A673 (cell line): ENCODE data around the gene SNCAIP. TPM values are rescaled to one million over a fixed set of nuclear protein-coding genes. Genes with fewer than 3 reads are reported as not detected.

ENCODE experiments used
- BruUV-seq: library from RNA; stranded (reverse); fragments of 400-500 nt; replicated peaks from 2 replicates; lab custom pipeline; 2021; lab: Mats Ljungman, UMichigan
- CTCF ChIA-PET: fragments of 300-600 bp; sonication (Branson Sonifier 250); formaldehyde crosslinking; loops from one replicate; lab custom pipeline; 2022; ENCODE audit warnings: antibody characterized with exemption; lab: Charles Lee
- POLR2A ChIA-PET: fragments of 300-600 bp; sonication (Branson Sonifier 250); formaldehyde crosslinking; loops from one replicate; lab custom pipeline; 2022; ENCODE audit warnings: antibody characterized with exemption; ENCODE audit not compliant: low non-redundant PET; lab: Charles Lee
- DNase-seq: peaks from one replicate; pipeline ENCODE4 v3.0.0-alpha.2; 2015; ENCODE audit warnings: low spot score
- H3K27ac ChIP-seq: fragments of 200-600 bp; sonication (generic); 2 replicates; pipeline ENCODE4 v1.5.1; 2016; ENCODE audit warnings: mixed run types, low read depth, mild to moderate bottlenecking, mixed read lengths, antibody characterized with exemption, low read length; ENCODE audit not compliant: poor library complexity, severe bottlenecking
- H3K27me3 ChIP-seq: fragments of 200-600 bp; sonication (generic); replicated peaks from 2 replicates; pipeline ENCODE4 v1.6.1; 2017; ENCODE audit warnings: mixed run types, low read depth, mild to moderate bottlenecking, mixed read lengths, antibody characterized with exemption, low read length; ENCODE audit not compliant: insufficient read depth, poor library complexity
- H3K36me3 ChIP-seq: fragments of 200-600 bp; sonication (generic); 2 replicates; pipeline ENCODE4 v1.6.1; 2016; ENCODE audit warnings: mixed run types, mild to moderate bottlenecking, mixed read lengths, antibody characterized with exemption, low read length; ENCODE audit not compliant: insufficient read depth, poor library complexity, severe bottlenecking
- H3K4me1 ChIP-seq: fragments of 200-600 bp; sonication (generic); 2 replicates; pipeline ENCODE4 v1.6.1; 2017; ENCODE audit warnings: mixed run types, mild to moderate bottlenecking, mixed read lengths, antibody characterized with exemption, low read length; ENCODE audit not compliant: insufficient read depth, poor library complexity, severe bottlenecking
- H3K4me3 ChIP-seq: fragments of 200-600 bp; sonication (generic); 2 replicates; pipeline ENCODE4 v1.5.1; 2016; ENCODE audit warnings: low read depth, mixed run types, mild to moderate bottlenecking, mixed read lengths, low read length; ENCODE audit not compliant: poor library complexity, severe bottlenecking
- H3K9me3 ChIP-seq: fragments of 200-600 bp; sonication (generic); 2 replicates; pipeline ENCODE4 v1.6.1; 2016; ENCODE audit warnings: mixed run types, low read depth, mild to moderate bottlenecking, mixed read lengths, antibody characterized with exemption, low read length; ENCODE audit not compliant: poor library complexity, severe bottlenecking
- EZH2 ChIP-seq: fragments of 200-600 bp; sonication (generic); IDR thresholded peaks from 2 replicates; pipeline ENCODE4 v1.6.1; 2017; ENCODE audit warnings: borderline replicate concordance, low read depth, mild to moderate bottlenecking, mixed read lengths, antibody characterized with exemption, low read length; ENCODE audit not compliant: poor library complexity, severe bottlenecking
- intact Hi-C: fragments of 100-400 bp; cut with micrococcal nuclease; formaldehyde crosslinking; loops from one replicate; pipeline ENCODE4 v1.10.0; 2022; ENCODE audit not compliant: unreplicated experiment
- total RNA-seq: library from RNA; stranded (reverse); gene quantifications from 2 replicates; pipeline ENCODE4 v1.2.3, GENCODE V29; 2021
- TF ChIP-seq, protein P1 (sequence below): fragments of 300-800, 200-600 bp; sonication (generic); conservative IDR thresholded peaks from 2 replicates; pipeline ENCODE4 v1.5.1; 2017; ENCODE audit warnings: low read depth, mild to moderate bottlenecking, antibody characterized with exemption, low read length, moderate library complexity, mixed read lengths

The SNCAIP gene
- total RNA-seq, 1 experiment from 2014 or later, result not detected

DNA sequence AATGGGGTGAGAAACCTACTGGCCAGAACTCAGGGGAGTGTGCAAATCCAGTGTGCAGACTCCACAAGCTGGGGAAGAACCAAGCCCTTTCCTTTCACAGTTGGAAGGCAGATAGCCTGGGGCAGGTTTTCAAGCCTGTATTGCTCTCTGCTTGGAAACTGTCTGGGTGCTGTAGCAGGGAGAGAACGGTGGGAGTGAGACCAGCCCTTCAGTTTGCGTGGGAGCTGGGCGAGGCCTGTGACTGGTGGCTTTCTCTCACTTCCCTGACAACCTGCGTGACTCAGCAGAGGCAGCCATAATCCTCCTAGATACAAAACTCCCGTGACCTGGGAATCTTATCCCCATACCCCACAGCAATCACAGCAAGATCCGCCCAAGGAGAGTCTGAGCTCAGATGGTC is 44.9 kb upstream of the SNCAIP start:
- POLR2A ChIA-PET, result no interaction called here
- H3K9me3 ChIP-seq, result no peaks in the 10 kb centered on the region
- no peaks in the 10 kb centered on the region for H3K4me1 ChIP-seq
- DNase-seq, result no peak
- no TSS peak for BruUV-seq
- peaks cover 5% of the 10 kb centered on the region for H3K27me3 ChIP-seq
- intact Hi-C loops, result no loop called here
- H3K4me3 ChIP-seq, result no peak overlapping the region
- H3K36me3 ChIP-seq, result no peaks in the 10 kb centered on the region
- CTCF ChIA-PET, result no interaction called here
- TF ChIP-seq EZH2, result no peak
- TF ChIP-seq, protein P1, sequence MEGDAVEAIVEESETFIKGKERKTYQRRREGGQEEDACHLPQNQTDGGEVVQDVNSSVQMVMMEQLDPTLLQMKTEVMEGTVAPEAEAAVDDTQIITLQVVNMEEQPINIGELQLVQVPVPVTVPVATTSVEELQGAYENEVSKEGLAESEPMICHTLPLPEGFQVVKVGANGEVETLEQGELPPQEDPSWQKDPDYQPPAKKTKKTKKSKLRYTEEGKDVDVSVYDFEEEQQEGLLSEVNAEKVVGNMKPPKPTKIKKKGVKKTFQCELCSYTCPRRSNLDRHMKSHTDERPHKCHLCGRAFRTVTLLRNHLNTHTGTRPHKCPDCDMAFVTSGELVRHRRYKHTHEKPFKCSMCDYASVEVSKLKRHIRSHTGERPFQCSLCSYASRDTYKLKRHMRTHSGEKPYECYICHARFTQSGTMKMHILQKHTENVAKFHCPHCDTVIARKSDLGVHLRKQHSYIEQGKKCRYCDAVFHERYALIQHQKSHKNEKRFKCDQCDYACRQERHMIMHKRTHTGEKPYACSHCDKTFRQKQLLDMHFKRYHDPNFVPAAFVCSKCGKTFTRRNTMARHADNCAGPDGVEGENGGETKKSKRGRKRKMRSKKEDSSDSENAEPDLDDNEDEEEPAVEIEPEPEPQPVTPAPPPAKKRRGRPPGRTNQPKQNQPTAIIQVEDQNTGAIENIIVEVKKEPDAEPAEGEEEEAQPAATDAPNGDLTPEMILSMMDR, result no peak
- H3K27ac ChIP-seq, result no peak overlapping the region

DNA sequence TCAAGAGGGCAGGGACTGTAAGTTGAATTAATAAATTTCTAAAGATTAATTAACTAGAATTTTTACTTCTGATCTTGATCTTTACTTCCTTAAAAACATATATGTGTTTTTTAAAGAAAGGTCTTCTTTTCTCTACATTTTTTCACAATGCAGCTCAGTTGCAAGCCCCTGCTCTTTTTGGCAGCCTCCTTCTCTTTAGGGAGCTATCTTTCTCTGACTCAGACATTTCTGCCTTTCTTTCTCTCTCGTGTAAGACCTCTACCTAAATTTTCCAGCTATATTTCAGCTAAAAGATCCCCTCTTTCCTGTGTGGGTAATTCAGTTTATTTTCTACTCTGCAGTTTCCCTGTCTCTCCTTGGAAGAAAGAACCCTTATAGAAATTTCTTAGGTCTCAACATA is 38.3 kb upstream of the SNCAIP start:
- no TSS peak for BruUV-seq
- intact Hi-C loops, result no loop called here
- Histone ChIP-seq H3K27ac (no peak overlapping the region), H3K36me3 (no peaks in the 10 kb centered on the region), H3K9me3 (no peaks in the 10 kb centered on the region), H3K4me3 (no peak overlapping the region), H3K27me3 (peaks cover 5% of the 10 kb centered on the region), H3K4me1 (no peaks in the 10 kb centered on the region)
- ChIA-PET CTCF (no interaction called here), POLR2A (no interaction called here)
- no peak for TF ChIP-seq EZH2
- TF ChIP-seq, protein P1, result no peak
- DNase-seq, result no peak

DNA sequence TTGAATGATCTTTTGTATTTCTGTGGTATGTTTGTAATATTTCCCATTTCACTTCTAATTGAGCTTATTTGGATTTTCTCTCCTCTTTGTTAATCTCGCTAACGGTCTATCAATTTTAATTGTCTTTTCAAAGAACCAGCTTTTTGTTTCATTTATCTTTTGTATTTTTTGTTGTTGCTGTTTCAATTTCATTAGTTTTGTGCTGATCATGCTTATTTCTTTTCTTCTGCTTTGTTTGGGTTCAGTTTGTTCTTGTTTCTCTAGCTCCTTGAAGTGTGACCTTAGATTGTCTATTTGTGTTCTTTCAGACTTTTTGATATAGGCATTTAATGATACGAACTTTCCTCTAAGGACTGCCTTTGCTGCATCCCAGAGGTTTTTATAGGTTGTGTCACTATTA is 28.4 kb upstream of the SNCAIP start:
- no peak overlapping the region for H3K27ac ChIP-seq
- H3K4me3 ChIP-seq, result no peak overlapping the region
- peaks cover 10% of the 10 kb centered on the region for H3K27me3 ChIP-seq
- ChIA-PET POLR2A (no interaction called here), CTCF (no interaction called here)
- TF ChIP-seq, protein P1, result no peak
- TF ChIP-seq EZH2, result no peak
- H3K9me3 ChIP-seq, result no peaks in the 10 kb centered on the region
- BruUV-seq, result no TSS peak
- intact Hi-C loops, result no loop called here
- no peaks in the 10 kb centered on the region for H3K4me1 ChIP-seq
- DNase-seq, result no peak
- H3K36me3 ChIP-seq, result no peaks in the 10 kb centered on the region
